Ovary (tissue), 9 donors: ENCODE measurements around the gene NTRK1. TPM values are rescaled to one million over a fixed set of nuclear protein-coding genes. Genes with fewer than 3 reads are reported as not detected.

Experiments used
- DNase-seq, 5 donors: peaks; one replicate each; pipeline ENCODE4 v3.0.0-alpha.2; 2019 to 2020
- H3K27ac ChIP-seq, 2 donors: fragments of 200-600 bp; one replicate each; pipeline versions ENCODE4 v1.5.1 to v1.8.0; 2019 to 2022
- H3K27me3 ChIP-seq: fragments of 200-600 bp; one replicate; pipeline ENCODE4 v1.8.0; 2022
- H3K36me3 ChIP-seq: fragments of 200-600 bp; sonication (generic); one replicate; pipeline ENCODE4 v1.5.1; 2019
- H3K4me1 ChIP-seq: one replicate; pipeline ENCODE4 v1.8.1; 2013; ENCODE audit warnings: mild to moderate bottlenecking, moderate library complexity; ENCODE audit not compliant: insufficient read depth
- H3K4me3 ChIP-seq: fragments of 200-600 bp; sonication (generic); one replicate; pipeline ENCODE4 v1.5.1; 2017
- H3K9me3 ChIP-seq, 2 donors: fragments of 200-600 bp in 1 of 2; sonication (generic) in 1 of 2; one replicate each; pipeline versions ENCODE4 v1.5.1 to v1.8.1; 2013 to 2019; ENCODE audit warnings: mild to moderate bottlenecking in 1 of 2, moderate library complexity in 1 of 2
- CTCF ChIP-seq, 3 donors: fragments of 450-650 bp in 2 of 3; fragments of 200-600 bp in 1 of 3; IDR thresholded peaks; one replicate each; pipeline versions ENCODE4 v1.5.1 to v1.8.0; 2016 to 2022; ENCODE audit warnings: antibody characterized with exemption in 3 of 3, mild to moderate bottlenecking in 1 of 3
- EP300 ChIP-seq: sonication (generic); formaldehyde crosslinking; IDR thresholded peaks from one replicate; pipeline ENCODE4 v1.6.1; 2017; ENCODE audit warnings: antibody characterized with exemption
- POLR2A ChIP-seq: fragments of 450-650 bp; IDR thresholded peaks from one replicate; pipeline ENCODE4 v1.6.1; 2017; ENCODE audit warnings: antibody characterized with exemption, mild to moderate bottlenecking, moderate library complexity
- WGBS, 3 donors: extraction: QIAGEN DNeasy Blood & Tissue Kit in 1 of 3; methylation state at CpG; one replicate each; pipeline versions ENCODE4 v1.1.5 to v1.1.7; 2013 to 2017; 5-methylcytosine and 5-hydroxymethylcytosine counted together
- intact Hi-C, 4 donors: fragments of 100-400 bp; cut with DNase I; formaldehyde crosslinking; loops; one replicate each; pipeline versions ENCODE4 v1.11.0 to v1.15.1; 2022 to 2023
- polyA plus RNA-seq, 2 donors: library from polyadenylated mRNA; stranded (reverse); fragments of 200-250 nt in 1 of 2; fragments of 350-450 nt in 1 of 2; fragmentation: Illumina TruSeq in 1 of 2; extraction: RNeasy Lipid Tissue Mini Kit (QIAGEN cat#74804) in 1 of 2; gene quantifications; one replicate each; pipeline ENCODE4 v1.2.3, GENCODE V29; 2013 to 2014
- total RNA-seq, 7 donors: library from RNA; depleted of rRNA in 2 of 7; stranded (reverse); fragments of >200 nt in 2 of 7; fragmentation: NEBNext Ultra II Directional in 3 of 7; extraction: Animal tissue kit (Norgen Biotek cat#: 25700) in 3 of 7; gene quantifications; one replicate each; pipeline versions ENCODE4 v1.1.0 to v1.2.4, GENCODE V29; 2016 to 2023
- donor health status: DM: no; HTN: no; CAD: no; lungs with moderate emphysema.
- donor health status: DM: no; HTN: no; CAD: no.
- donor health status: Bipolar disorder and iron deficiency.
- donor health status: DM: yes; HTN: yes; CAD: no.
- donor health status: DM: no; HTN: no; CAD: no.
- donor health status: DM: yes; HTN: yes; CAD: no.

The NTRK1 gene
- total and polyA plus RNA-seq, 9 donors, result 0.11 to 0.92 (median 0.38) TPM; not detected in 4

GRCh38 chr1:156813750-156814570 is 46.7 kb upstream of the NTRK1 start:
- Histone ChIP-seq H3K27me3 (no peaks in the 10 kb centered on the region), H3K27ac (peak overlapping the region in 1 of 2 donors; percentile 15), H3K36me3 (no peaks in the 10 kb centered on the region), H3K9me3 (no peaks in the 10 kb centered on the region), H3K4me1 (peaks cover 5% of the 10 kb centered on the region), H3K4me3 (peak overlapping the region; percentile 37)
- intact Hi-C loops, result no loop called here
- 7 to 19% (median 12%) methylated on average over 19 to 60 of the region's 60 CpGs for WGBS, 3 donors
- DNase-seq, result peak; percentile 54 to 77 (median 64)
- TF ChIP-seq POLR2A (no peak), EP300 (no peak), CTCF (IDR thresholded peaks at IDR 0.05) (peak; percentile 38 to 57 (median 52))

DNA sequence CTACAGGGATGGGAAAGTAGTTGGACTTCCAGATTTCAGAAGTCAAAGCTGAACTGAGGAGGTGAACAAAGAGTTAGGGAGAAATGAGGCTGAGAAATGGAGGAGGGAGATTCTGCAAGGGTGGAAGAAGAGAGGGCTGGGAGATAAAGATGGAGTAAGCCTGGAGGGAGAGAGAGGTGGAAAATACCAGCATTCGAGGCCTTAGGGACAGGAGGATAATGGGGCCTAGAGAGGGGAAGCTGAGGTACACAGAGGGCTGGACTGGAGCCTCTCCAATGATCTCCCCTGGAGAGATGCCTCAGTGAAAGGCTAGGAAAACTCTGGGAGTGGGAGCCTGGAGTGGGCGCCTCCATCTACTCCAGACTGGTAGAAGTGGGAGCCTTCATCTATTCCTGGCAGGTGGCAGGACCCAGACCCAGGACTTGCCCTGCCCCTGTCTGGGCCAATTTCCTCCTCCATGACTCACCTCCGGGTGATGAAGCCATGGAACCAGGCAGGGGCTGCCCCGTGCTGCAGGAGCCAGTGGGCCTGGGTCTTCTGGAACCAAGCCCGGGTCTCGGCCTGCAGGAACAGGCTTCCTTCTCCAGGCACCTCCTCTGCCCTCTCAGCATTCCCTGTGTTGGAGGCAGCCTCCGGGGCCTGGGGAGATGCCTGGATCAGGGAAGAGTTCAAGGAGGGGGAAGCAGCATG is 45.9 kb upstream of the NTRK1 start:
- no peaks in the 10 kb centered on the region for H3K27me3 ChIP-seq
- 79 to 87% (median 82%) methylated on average over 7 of the region's 7 CpGs for WGBS, 3 donors
- intact Hi-C loops, result no loop called here
- H3K4me3 ChIP-seq, result no peak overlapping the region
- H3K27ac ChIP-seq, result peak overlapping the region in 1 of 2 donors; percentile 15
- H3K9me3 ChIP-seq, result no peaks in the 10 kb centered on the region
- DNase-seq, result no peak
- TF ChIP-seq EP300 (no peak), CTCF (IDR thresholded peaks at IDR 0.05) (no peak), POLR2A (no peak)
- peaks cover 5% of the 10 kb centered on the region for H3K4me1 ChIP-seq
- no peaks in the 10 kb centered on the region for H3K36me3 ChIP-seq

DNA sequence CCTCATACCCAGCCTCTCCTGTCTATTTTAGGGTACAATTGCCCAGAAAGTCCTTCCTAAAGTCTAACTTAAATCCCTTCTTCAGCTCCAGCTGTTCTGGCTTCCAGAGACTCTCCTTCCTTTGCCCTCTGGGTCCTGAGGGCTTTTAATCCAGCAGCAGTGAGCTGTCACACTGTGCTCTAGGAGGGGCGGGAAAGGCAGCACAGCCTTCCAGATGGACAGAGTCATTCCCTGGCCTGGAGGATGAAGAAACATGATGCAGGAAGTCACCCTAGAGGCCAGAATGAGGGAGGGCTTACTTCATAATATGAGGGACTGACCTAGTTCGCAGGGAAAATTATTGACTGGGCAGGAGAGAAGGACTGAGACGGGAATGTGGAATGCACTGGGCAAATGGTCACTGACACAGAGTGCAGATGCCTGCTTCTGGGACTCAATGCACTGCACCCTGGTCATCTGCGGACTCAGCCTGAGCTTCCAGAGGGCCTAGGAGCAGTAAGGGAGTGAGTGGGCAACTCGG is 45.3 kb upstream of the NTRK1 start:
- TF ChIP-seq EP300 (peak; percentile 45), CTCF (IDR thresholded peaks at IDR 0.05) (no peak)
- DNase-seq, result peak in 1 of 5 donors; percentile 67
- intact Hi-C loops, result no loop called here
- Histone ChIP-seq H3K27ac (peak overlapping the region in 1 of 2 donors; percentile 30), H3K4me1 (peaks cover 5% of the 10 kb centered on the region), H3K9me3 (no peaks in the 10 kb centered on the region), H3K27me3 (no peaks in the 10 kb centered on the region), H3K4me3 (no peak overlapping the region), H3K36me3 (no peaks in the 10 kb centered on the region)
- 55 to 65% (median 61%) methylated on average over 5 of the region's 5 CpGs for WGBS, 3 donors

DNA sequence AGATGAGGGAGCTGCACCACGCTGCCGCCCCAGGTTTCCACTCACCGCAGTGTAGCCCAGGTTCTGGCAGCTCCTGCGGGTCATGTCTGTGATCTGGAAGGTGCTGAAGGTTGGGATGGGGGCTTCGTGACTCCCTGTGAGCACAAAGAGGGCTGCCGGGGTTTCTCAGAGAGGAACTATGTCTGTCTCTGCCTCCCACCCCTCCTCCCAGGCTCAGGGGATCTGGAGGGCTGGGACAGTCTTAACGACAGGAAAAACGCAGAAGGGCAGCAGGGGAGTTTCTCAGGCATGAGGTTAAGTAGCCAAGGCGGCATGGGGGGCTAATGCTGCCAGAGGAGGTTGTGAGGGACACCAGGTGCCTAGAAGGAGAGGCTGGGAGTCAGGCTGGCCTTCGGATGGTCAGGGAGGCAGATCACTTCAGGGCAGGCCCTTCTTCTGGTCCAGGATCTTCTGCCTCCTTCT is 44.7 kb upstream of the NTRK1 start:
- no peak for DNase-seq
- 75 to 78% (median 75%) methylated on average over 10 of the region's 10 CpGs for WGBS, 3 donors
- Histone ChIP-seq H3K36me3 (no peaks in the 10 kb centered on the region), H3K27ac (peak overlapping the region in 1 of 2 donors; percentile 30), H3K9me3 (no peaks in the 10 kb centered on the region), H3K4me3 (no peak overlapping the region), H3K4me1 (peaks cover 5% of the 10 kb centered on the region), H3K27me3 (no peaks in the 10 kb centered on the region)
- TF ChIP-seq POLR2A, result no peak
- no peak for TF ChIP-seq EP300
- intact Hi-C loops, result no loop called here
